ENCODE data around the gene SUGP1.

- TF ChIP-seq CTCF (IDR thresholded peaks at IDR 0.05) (no peak), POLR2AphosphoS5 (IDR thresholded peaks at IDR 0.05; ENCODE audit: insufficient read depth in 1 of 2, low read depth in 1 of 2) (no peak)
Measured at GRCh38 chr19:19343762-19344161, 23.5 kb upstream of the SUGP1 start.
